HEK293T (cell line): Measurements from ENCODE around the gene TNFSF11.

Source experiments
- CTCF ChIA-PET: fragments of 350-600 bp; formaldehyde crosslinking; extraction: SDS; loops from one replicate; lab custom pipeline; 2021; ENCODE audit warnings: antibody characterized with exemption, inconsistent platforms; lab: Yijun Ruan, JAX
- POLR2A ChIA-PET: fragments of 350-600 bp; formaldehyde crosslinking; extraction: SDS; loops from one replicate; lab custom pipeline; 2020; ENCODE audit warnings: antibody characterized with exemption, inconsistent platforms; lab: Yijun Ruan, JAX
- DNase-seq: peaks from one replicate; pipeline ENCODE4 v3.0.0; 2012; ENCODE audit warnings: mixed read lengths; ENCODE audit errors: extremely low spot score
- ARNT ChIP-seq: fragments of 450-650 bp; IDR thresholded peaks from 2 replicates; pipeline ENCODE4 v1.6.1; 2017; ENCODE audit warnings: mild to moderate bottlenecking
- BHLHE40 ChIP-seq: fragments of 450-650 bp; IDR thresholded peaks from 2 replicates; pipeline ENCODE4 v1.6.1; 2016; ENCODE audit warnings: mild to moderate bottlenecking, moderate library complexity, borderline replicate concordance
- CTBP1 ChIP-seq: fragments of 450-650 bp; IDR thresholded peaks from 2 replicates; pipeline ENCODE4 v1.6.1; 2016; ENCODE audit warnings: borderline replicate concordance
- ELF4 ChIP-seq: fragments of 450-650 bp; IDR thresholded peaks from 2 replicates; pipeline ENCODE4 v1.6.1; 2017; ENCODE audit warnings: antibody characterized with exemption
- FOXA1 ChIP-seq: fragments of 450-650 bp; IDR thresholded peaks from 2 replicates; pipeline ENCODE4 v1.6.1; 2016; ENCODE audit warnings: mild to moderate bottlenecking
- FOXK2 ChIP-seq: fragments of 450-650 bp; IDR thresholded peaks from 2 replicates; pipeline ENCODE4 v1.6.1; 2016; ENCODE audit warnings: mild to moderate bottlenecking
- FOXM1 ChIP-seq: fragments of 450-650 bp; IDR thresholded peaks from 2 replicates; pipeline ENCODE4 v1.6.1; 2017; ENCODE audit warnings: mild to moderate bottlenecking, borderline replicate concordance
- HDGF ChIP-seq: fragments of 450-650 bp; IDR thresholded peaks from 2 replicates; pipeline ENCODE4 v1.6.1; 2017; ENCODE audit warnings: antibody characterized with exemption, borderline replicate concordance
- L3MBTL2 ChIP-seq: fragments of 450-650 bp; conservative IDR thresholded peaks from 2 replicates; pipeline ENCODE4 v1.6.1; 2016; ENCODE audit warnings: mild to moderate bottlenecking
- LEF1 ChIP-seq: fragments of 450-650 bp; IDR thresholded peaks from 2 replicates; pipeline ENCODE4 v1.6.1; 2017; ENCODE audit warnings: mild to moderate bottlenecking, borderline replicate concordance
- NFRKB ChIP-seq: fragments of 450-650 bp; IDR thresholded peaks from 2 replicates; pipeline ENCODE4 v1.6.1; 2016; ENCODE audit warnings: mild to moderate bottlenecking, moderate library complexity
- SP1 ChIP-seq: fragments of 450-650 bp; IDR thresholded peaks from 2 replicates; pipeline ENCODE4 v1.6.1; 2017
- SUZ12 ChIP-seq: fragments of 450-650 bp; IDR thresholded peaks from 2 replicates; pipeline ENCODE4 v1.6.1; 2016; ENCODE audit warnings: mild to moderate bottlenecking
- TARDBP ChIP-seq: fragments of 450-650 bp; IDR thresholded peaks from 2 replicates; pipeline ENCODE4 v1.6.1; 2016
- ZNF384 ChIP-seq: fragments of 450-650 bp; IDR thresholded peaks from 2 replicates; pipeline ENCODE4 v1.6.1; 2016
- TF ChIP-seq, protein P1 (sequence below): fragments of 450-650 bp; IDR thresholded peaks from 2 replicates; pipeline ENCODE4 v1.6.1; 2016

The TNFSF11 gene

DNA sequence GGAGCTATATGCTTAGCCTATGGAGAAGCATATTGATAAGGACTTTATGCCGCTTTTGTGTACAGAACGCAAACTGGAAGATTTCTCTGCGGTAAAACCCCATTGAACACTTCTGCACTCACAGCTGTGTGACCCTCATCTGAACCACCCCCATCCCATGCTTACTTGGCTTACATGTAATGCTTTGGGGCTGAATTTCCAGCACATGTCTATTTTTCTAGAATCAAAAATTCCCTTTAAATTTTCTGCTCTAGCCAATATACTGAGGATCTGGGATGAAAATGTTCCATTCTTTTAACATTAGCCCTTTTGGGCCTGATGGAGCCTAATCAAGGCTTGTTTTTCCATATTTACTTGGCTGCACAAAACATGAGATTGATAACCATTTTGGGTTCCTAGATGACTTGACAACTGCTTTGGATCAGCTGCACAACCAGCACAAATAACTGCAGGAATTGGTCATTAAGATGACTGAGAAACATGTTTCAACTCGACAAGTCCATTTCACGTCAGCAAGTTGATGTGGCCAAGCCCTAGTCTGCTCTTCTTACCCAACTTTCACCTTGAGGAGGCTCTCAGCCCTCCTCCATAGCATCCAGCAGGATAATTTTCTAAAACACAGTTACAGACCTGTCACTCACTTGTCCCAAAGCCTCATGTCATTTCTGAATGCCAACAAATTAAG lies 52.4 kb downstream of the TNFSF11 start:
- no peak for TF ChIP-seq HDGF
- no peak for TF ChIP-seq FOXK2
- no peak for TF ChIP-seq L3MBTL2
- TF ChIP-seq SP1: no peak
- TF ChIP-seq BHLHE40: no peak
- no peak for TF ChIP-seq ARNT
- no peak for TF ChIP-seq TARDBP
- TF ChIP-seq, protein P1, sequence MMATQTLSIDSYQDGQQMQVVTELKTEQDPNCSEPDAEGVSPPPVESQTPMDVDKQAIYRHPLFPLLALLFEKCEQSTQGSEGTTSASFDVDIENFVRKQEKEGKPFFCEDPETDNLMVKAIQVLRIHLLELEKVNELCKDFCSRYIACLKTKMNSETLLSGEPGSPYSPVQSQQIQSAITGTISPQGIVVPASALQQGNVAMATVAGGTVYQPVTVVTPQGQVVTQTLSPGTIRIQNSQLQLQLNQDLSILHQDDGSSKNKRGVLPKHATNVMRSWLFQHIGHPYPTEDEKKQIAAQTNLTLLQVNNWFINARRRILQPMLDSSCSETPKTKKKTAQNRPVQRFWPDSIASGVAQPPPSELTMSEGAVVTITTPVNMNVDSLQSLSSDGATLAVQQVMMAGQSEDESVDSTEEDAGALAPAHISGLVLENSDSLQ: no peak
- TF ChIP-seq ZNF384: no peak
- TF ChIP-seq ELF4: no peak
- no peak for TF ChIP-seq FOXA1
- no peak for TF ChIP-seq NFRKB
- no peak for TF ChIP-seq FOXM1
- TF ChIP-seq CTBP1: no peak
- no peak for TF ChIP-seq LEF1
- TF ChIP-seq SUZ12: no peak
- ChIA-PET POLR2A (no interaction called here), CTCF (interaction anchor here (0.6 kb wide), 1 partner anchor 60 kb away, joined by 3 read pairs; no protein-coding TSS in a partner anchor)
- DNase-seq: no peak

DNA sequence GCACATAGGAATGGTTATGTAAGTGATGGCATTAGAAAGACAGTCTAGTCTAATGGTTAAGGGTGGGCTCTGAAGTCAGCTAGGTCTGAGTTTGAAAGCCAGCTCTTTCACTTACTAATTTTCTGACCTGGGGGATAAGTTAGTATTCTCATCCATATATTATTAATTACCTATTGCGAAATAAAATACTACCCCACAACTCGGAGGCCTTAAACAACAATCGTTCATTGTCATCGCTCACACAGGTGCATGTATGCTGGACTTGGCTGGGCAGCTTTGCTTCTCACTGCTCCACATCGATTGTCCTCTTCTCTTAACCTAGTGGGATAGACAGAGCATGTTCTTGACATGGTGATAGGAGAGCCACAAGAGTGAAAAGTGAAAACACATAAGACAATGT lies 54.7 kb downstream of the TNFSF11 start:
- no peak for DNase-seq
- CTCF ChIA-PET: no interaction called here
- TF ChIP-seq ZNF384: no peak
- TF ChIP-seq CTBP1: no peak
- no peak for TF ChIP-seq SP1
- no peak for TF ChIP-seq ARNT
- TF ChIP-seq TARDBP: no peak
- no peak for TF ChIP-seq FOXA1
- TF ChIP-seq FOXM1: no peak
- TF ChIP-seq L3MBTL2: no peak
- no peak for TF ChIP-seq BHLHE40
- no peak for TF ChIP-seq ELF4
- no peak for TF ChIP-seq SUZ12
- TF ChIP-seq LEF1: no peak
- TF ChIP-seq FOXK2: no peak
- TF ChIP-seq NFRKB: no peak
- TF ChIP-seq, protein P1: no peak
- POLR2A ChIA-PET: no interaction called here

DNA sequence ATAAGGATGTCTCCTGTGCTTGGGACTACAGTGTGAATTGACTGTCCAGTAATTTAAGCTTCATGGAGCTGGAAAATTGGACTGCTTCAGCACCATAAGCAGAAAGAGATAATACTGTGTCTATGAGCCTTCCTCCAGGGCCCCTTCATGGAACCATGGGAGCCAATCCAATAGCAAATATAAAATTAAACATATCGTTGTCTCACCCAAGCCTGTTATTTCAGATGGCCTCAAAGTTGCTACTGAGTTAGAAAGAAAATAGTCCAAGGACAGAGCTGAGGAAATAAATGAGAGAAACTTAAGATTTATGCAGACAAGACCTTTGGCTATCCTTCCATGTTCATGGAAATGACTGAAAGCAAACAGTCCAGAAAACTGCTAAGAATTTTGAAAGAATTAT lies 57.2 kb downstream of the TNFSF11 start:
- CTCF ChIA-PET: interaction anchor here (0.8 kb wide), 1 partner anchor 12 kb away, joined by 4 read pairs; no protein-coding TSS in a partner anchor
- POLR2A ChIA-PET: no interaction called here
- TF ChIP-seq HDGF (no peak), FOXK2 (no peak), TARDBP (no peak), ELF4 (no peak), FOXM1 (no peak), CTBP1 (no peak), SP1 (no peak), NFRKB (no peak)
- DNase-seq: no peak

DNA sequence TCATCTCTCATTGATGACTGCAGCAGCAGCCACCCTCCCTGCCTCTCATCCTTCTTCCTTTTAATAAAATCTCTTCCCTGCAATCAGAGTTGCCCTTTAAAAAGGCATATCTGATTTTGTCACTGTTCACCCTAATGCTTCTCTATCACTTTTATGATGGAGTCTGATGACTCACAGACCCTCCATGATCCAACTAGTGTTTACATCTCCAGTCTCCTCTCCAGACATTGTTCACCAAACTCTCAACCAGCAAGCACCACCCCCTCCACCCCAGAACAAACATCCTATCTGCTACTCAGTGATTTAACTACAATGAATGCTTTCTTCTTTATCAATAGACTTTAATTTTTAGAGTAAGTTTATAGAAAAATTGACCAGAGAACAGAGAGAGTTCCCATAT lies 59.5 kb downstream of the TNFSF11 start:
- DNase-seq: no peak
- TF ChIP-seq CTBP1: no peak
- no peak for TF ChIP-seq ZNF384
- no peak for TF ChIP-seq SP1
- TF ChIP-seq HDGF: no peak
- TF ChIP-seq ELF4: no peak
- TF ChIP-seq FOXA1: no peak
- no peak for TF ChIP-seq TARDBP
- no peak for TF ChIP-seq NFRKB
- TF ChIP-seq, protein P1: no peak
- no peak for TF ChIP-seq FOXK2
- no peak for TF ChIP-seq FOXM1
- TF ChIP-seq LEF1: no peak
- no peak for TF ChIP-seq L3MBTL2
- no peak for TF ChIP-seq SUZ12
- TF ChIP-seq BHLHE40: no peak
- TF ChIP-seq ARNT: no peak
- CTCF ChIA-PET: no interaction called here
- POLR2A ChIA-PET: no interaction called here

DNA sequence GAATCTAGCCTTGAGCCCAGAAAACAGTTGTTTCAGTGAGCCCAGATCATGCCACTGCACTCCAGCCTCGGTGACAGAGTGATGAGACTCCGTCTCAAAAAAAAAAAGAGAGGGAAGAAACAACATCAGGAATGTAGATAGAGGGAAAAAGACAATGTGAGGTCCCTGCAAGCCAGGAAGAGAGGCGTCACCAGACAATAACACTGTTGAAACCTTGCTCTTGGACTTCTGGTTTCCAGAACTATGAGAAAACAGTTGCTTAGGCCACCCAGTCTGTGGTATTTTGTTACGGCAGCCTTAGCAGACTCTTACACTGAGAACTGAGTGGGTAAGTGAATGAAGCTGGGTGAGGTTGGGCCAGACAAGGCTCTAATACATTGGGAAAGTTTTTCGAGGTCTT lies 64.1 kb downstream of the TNFSF11 start:
- ChIA-PET POLR2A (no interaction called here), CTCF (no interaction called here)
- TF ChIP-seq NFRKB: no peak
- TF ChIP-seq FOXM1: no peak
- no peak for TF ChIP-seq CTBP1
- no peak for TF ChIP-seq ZNF384
- no peak for TF ChIP-seq BHLHE40
- TF ChIP-seq FOXK2: no peak
- no peak for TF ChIP-seq SP1
- TF ChIP-seq TARDBP: no peak
- TF ChIP-seq FOXA1: no peak
- TF ChIP-seq ELF4: no peak
- no peak for TF ChIP-seq SUZ12
- no peak for TF ChIP-seq L3MBTL2
- no peak for TF ChIP-seq ARNT
- TF ChIP-seq LEF1: no peak
- no peak for TF ChIP-seq HDGF
- TF ChIP-seq, protein P1: no peak
- no peak for DNase-seq
